Testis (tissue), 2 donors: Measurements from ENCODE around the gene KRTAP10-9.

ENCODE experiments used
- CTCF ChIP-seq, 3 experiments: fragments of 450-650 bp in 2 of 3; fragments of 200-600 bp in 1 of 3; sonication (generic) in 1 of 3; IDR thresholded peaks; one replicate each; pipeline ENCODE4 v1.5.1; 2016 to 2019; ENCODE audit warnings: antibody characterized with exemption in 3 of 3, mild to moderate bottlenecking in 2 of 3, moderate library complexity in 1 of 3
- POLR2A ChIP-seq: fragments of 450-650 bp; IDR thresholded peaks from one replicate; pipeline ENCODE4 v1.6.1; 2017; ENCODE audit warnings: antibody characterized with exemption, mild to moderate bottlenecking, moderate library complexity

- TF ChIP-seq POLR2A (no peak), CTCF (IDR thresholded peaks at IDR 0.05) (no peak)
These were observed 47.6 kb upstream of the KRTAP10-9 start for GRCh38 chr21:44579056-44579832.
